Measurements from ENCODE around the gene CYP27C1.

The CYP27C1 gene

GRCh38 chr2:127161176-127162136 lies 58.6 kb downstream of the CYP27C1 start:
- H3K9me3 ChIP-seq (ENCODE audit: insufficient read depth, low read depth, low read length) = no peaks in the 10 kb centered on the region
- TF ChIP-seq EZH2phosphoT487 (IDR thresholded peaks at IDR 0.05; ENCODE audit: borderline replicate concordance) (no peak), CTCF (conservative IDR thresholded peaks at IDR 0.05; ENCODE audit: low read length) (no peak)
- no peaks in the 10 kb centered on the region for H3K9me2 ChIP-seq (replicated peaks; ENCODE audit: low read depth, low read length)
- no peaks in the 10 kb centered on the region for H3F3A ChIP-seq (ENCODE audit: low read depth)
- no peaks in the 10 kb centered on the region for H3K4me1 ChIP-seq (ENCODE audit: insufficient read depth, low read length, poor library complexity, severe bottlenecking)
- no peaks in the 10 kb centered on the region for H4K20me1 ChIP-seq (ENCODE audit: insufficient read depth, low read length, poor library complexity, severe bottlenecking)
- H3K27me3 ChIP-seq (ENCODE audit: insufficient read depth, low read length, poor library complexity, severe bottlenecking) = no peaks in the 10 kb centered on the region
- no peak overlapping the region for H3K9ac ChIP-seq (ENCODE audit: low read depth, low read length, poor library complexity, severe bottlenecking)
- H3K79me2 ChIP-seq (ENCODE audit: insufficient read depth, low read length) = no peaks in the 10 kb centered on the region
- no peak overlapping the region for H3K4me2 ChIP-seq (ENCODE audit: low read depth, low read length, poor library complexity, severe bottlenecking)
- H3K36me3 ChIP-seq (ENCODE audit: insufficient read depth, low read length) = no peaks in the 10 kb centered on the region
- no peak overlapping the region for H3K4me3 ChIP-seq (ENCODE audit: low read length, poor library complexity, severe bottlenecking)
- no peak overlapping the region for H2AFZ ChIP-seq (ENCODE audit: low read length)

GRCh38 chr2:127160676-127161075 lies 59.4 kb downstream of the CYP27C1 start:
- Histone ChIP-seq H2AFZ (ENCODE audit: low read length) (no peak overlapping the region), H3K4me1 (ENCODE audit: insufficient read depth, low read length, poor library complexity, severe bottlenecking) (no peaks in the 10 kb centered on the region), H3K9ac (ENCODE audit: low read depth, low read length, poor library complexity, severe bottlenecking) (no peak overlapping the region), H3K27me3 (ENCODE audit: insufficient read depth, low read length, poor library complexity, severe bottlenecking) (no peaks in the 10 kb centered on the region), H3F3A (ENCODE audit: low read depth) (no peaks in the 10 kb centered on the region), H3K79me2 (ENCODE audit: insufficient read depth, low read length) (no peaks in the 10 kb centered on the region), H3K9me2 (replicated peaks; ENCODE audit: low read depth, low read length) (no peaks in the 10 kb centered on the region), H3K4me2 (ENCODE audit: low read depth, low read length, poor library complexity, severe bottlenecking) (no peak overlapping the region), H3K36me3 (ENCODE audit: insufficient read depth, low read length) (no peaks in the 10 kb centered on the region), H4K20me1 (ENCODE audit: insufficient read depth, low read length, poor library complexity, severe bottlenecking) (no peaks in the 10 kb centered on the region), H3K9me3 (ENCODE audit: insufficient read depth, low read depth, low read length) (no peaks in the 10 kb centered on the region), H3K4me3 (ENCODE audit: low read length, poor library complexity, severe bottlenecking) (no peak overlapping the region)
- no peak for TF ChIP-seq CTCF (conservative IDR thresholded peaks at IDR 0.05; ENCODE audit: low read length)
- TF ChIP-seq EZH2phosphoT487 (IDR thresholded peaks at IDR 0.05; ENCODE audit: borderline replicate concordance) = no peak

DNA sequence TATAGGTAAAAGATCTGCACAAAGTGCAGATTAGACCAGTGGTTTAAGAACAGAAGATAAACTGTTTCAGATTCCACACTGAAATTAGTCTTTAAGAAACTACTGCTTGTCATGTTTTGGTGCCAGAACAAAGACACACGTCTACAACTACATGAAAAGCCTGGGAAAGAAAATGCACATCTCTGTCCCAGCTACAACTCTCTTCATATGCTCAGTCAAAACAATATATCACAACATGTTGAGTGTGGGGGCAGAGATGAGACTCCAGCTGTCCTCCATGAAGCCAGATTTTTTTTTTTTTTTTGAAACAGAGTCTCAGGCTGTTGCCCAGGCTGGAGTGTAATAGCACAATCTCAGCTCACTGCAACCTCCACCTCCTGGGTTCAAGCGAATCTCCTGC lies 60.6 kb downstream of the CYP27C1 start:
- TF ChIP-seq EZH2phosphoT487 (IDR thresholded peaks at IDR 0.05; ENCODE audit: borderline replicate concordance) = no peak
- no peak for TF ChIP-seq CTCF (conservative IDR thresholded peaks at IDR 0.05; ENCODE audit: low read length)
- no peaks in the 10 kb centered on the region for H3K9me2 ChIP-seq (replicated peaks; ENCODE audit: low read depth, low read length)
- H3K9ac ChIP-seq (ENCODE audit: low read depth, low read length, poor library complexity, severe bottlenecking) = no peak overlapping the region
- H3K27me3 ChIP-seq (ENCODE audit: insufficient read depth, low read length, poor library complexity, severe bottlenecking) = no peaks in the 10 kb centered on the region
- H3K4me1 ChIP-seq (ENCODE audit: insufficient read depth, low read length, poor library complexity, severe bottlenecking) = no peaks in the 10 kb centered on the region
- no peaks in the 10 kb centered on the region for H3K36me3 ChIP-seq (ENCODE audit: insufficient read depth, low read length)
- H3K79me2 ChIP-seq (ENCODE audit: insufficient read depth, low read length) = no peaks in the 10 kb centered on the region
- H2AFZ ChIP-seq (ENCODE audit: low read length) = no peak overlapping the region
- H3K9me3 ChIP-seq (ENCODE audit: insufficient read depth, low read depth, low read length) = no peaks in the 10 kb centered on the region
- no peak overlapping the region for H3K4me2 ChIP-seq (ENCODE audit: low read depth, low read length, poor library complexity, severe bottlenecking)
- H3F3A ChIP-seq (ENCODE audit: low read depth) = no peaks in the 10 kb centered on the region
- no peak overlapping the region for H3K4me3 ChIP-seq (ENCODE audit: low read length, poor library complexity, severe bottlenecking)
- H4K20me1 ChIP-seq (ENCODE audit: insufficient read depth, low read length, poor library complexity, severe bottlenecking) = no peaks in the 10 kb centered on the region
